Smooth muscle cell (in vitro differentiated cells): ENCODE results near the gene OR9G1. TPM values are rescaled to one million over a fixed set of nuclear protein-coding genes. Genes with fewer than 3 reads are reported as not detected.

Experiments
- DNase-seq: peaks from one replicate; lab custom pipeline; 2025; ENCODE audit not compliant: unreplicated experiment; lab: John Stamatoyannopoulos, UW
- H2AFZ ChIP-seq: fragments of 200-600 bp; sonication (generic); 2 replicates; pipeline ENCODE4 v1.6.0; 2016; ENCODE audit warnings: antibody characterized with exemption, low read depth, mild to moderate bottlenecking
- H3F3A ChIP-seq: fragments of 200-600 bp; sonication (generic); 2 replicates; pipeline ENCODE4 v1.6.0; 2017; ENCODE audit warnings: antibody characterized with exemption, low read depth
- H3K27ac ChIP-seq: fragments of 200-600 bp; sonication (generic); 2 replicates; pipeline ENCODE4 v1.5.1; 2016; ENCODE audit warnings: low read depth, mild to moderate bottlenecking
- H3K27me3 ChIP-seq: fragments of 200-600 bp; sonication (generic); 2 replicates; pipeline ENCODE4 v1.6.1; 2016; ENCODE audit warnings: low read depth, mild to moderate bottlenecking
- H3K36me3 ChIP-seq: fragments of 200-600 bp; sonication (generic); 2 replicates; pipeline ENCODE4 v1.5.1; 2016; ENCODE audit warnings: low read depth
- H3K4me1 ChIP-seq: fragments of 200-600 bp; sonication (generic); 2 replicates; pipeline ENCODE4 v1.5.1; 2016; ENCODE audit warnings: low read depth
- H3K4me2 ChIP-seq: fragments of 200-600 bp; sonication (generic); 2 replicates; pipeline ENCODE4 v1.6.0; 2016; ENCODE audit warnings: mild to moderate bottlenecking
- H3K4me3 ChIP-seq: fragments of 200-600 bp; sonication (generic); 2 replicates; pipeline ENCODE4 v1.5.1; 2016; ENCODE audit warnings: mild to moderate bottlenecking
- H3K79me2 ChIP-seq: fragments of 200-600 bp; sonication (generic); 2 replicates; pipeline ENCODE4 v1.6.0; 2016; ENCODE audit warnings: low read depth, mild to moderate bottlenecking
- H3K9ac ChIP-seq: fragments of 200-600 bp; sonication (generic); 2 replicates; pipeline ENCODE4 v1.6.0; 2016; ENCODE audit warnings: low read depth
- H3K9me3 ChIP-seq: fragments of 200-600 bp; sonication (generic); replicated peaks from 2 replicates; pipeline ENCODE4 v1.5.1; 2016; ENCODE audit warnings: low read depth
- H4K20me1 ChIP-seq: fragments of 200-600 bp; sonication (generic); 2 replicates; pipeline ENCODE4 v1.6.0; 2016; ENCODE audit warnings: low read depth
- CTCF ChIP-seq: fragments of 200-600 bp; sonication (generic); IDR thresholded peaks from 2 replicates; pipeline ENCODE4 v1.5.1; 2017; ENCODE audit warnings: borderline replicate concordance, mild to moderate bottlenecking, antibody characterized with exemption; ENCODE audit not compliant: insufficient read depth, poor library complexity, severe bottlenecking
- WGBS: methylation state at CpG from one replicate; pipeline ENCODE4 v1.1.7; 2016; ENCODE audit warnings: low lambda C conversion rate; 5-methylcytosine and 5-hydroxymethylcytosine counted together
- polyA plus RNA-seq: library from polyadenylated mRNA; unstranded; fragments of >200 nt; fragmentation: Nextera tagmentation; extraction: Ambion mirVana; gene quantifications from 2 replicates; pipeline ENCODE4 v1.2.1, GENCODE V29; 2016
- total RNA-seq: library from RNA; depleted of rRNA; stranded (reverse); fragments of >200 nt; gene quantifications from 2 replicates; pipeline ENCODE4 v1.2.3, GENCODE V29; 2014

OR9G1 gene
- total and polyA plus RNA-seq, 2 experiments from 2014 or later, result not detected

GRCh38 chr11:56716379-56716854, 17.5 kb downstream of the OR9G1 start:
- Histone ChIP-seq H3K36me3 (no peaks in the 10 kb centered on the region), H3K4me1 (no peaks in the 10 kb centered on the region), H4K20me1 (no peaks in the 10 kb centered on the region), H3K79me2 (no peaks in the 10 kb centered on the region), H3K27me3 (no peaks in the 10 kb centered on the region), H3K27ac (no peak overlapping the region), H3F3A (no peaks in the 10 kb centered on the region), H3K4me2 (no peak overlapping the region), H3K9me3 (no peaks in the 10 kb centered on the region), H2AFZ (no peak overlapping the region), H3K9ac (no peak overlapping the region), H3K4me3 (no peak overlapping the region)
- DNase-seq, result no peak
- 75% methylated on average over 6 of the region's 6 CpGs for WGBS
- TF ChIP-seq CTCF, result no peak

- H3K4me1 ChIP-seq, result no peaks in the 10 kb centered on the region
- no peaks in the 10 kb centered on the region for H3K9me3 ChIP-seq
- no peak overlapping the region for H3K4me3 ChIP-seq
- H3K36me3 ChIP-seq, result no peaks in the 10 kb centered on the region
- 81% methylated on average over 4 of the region's 4 CpGs for WGBS
- DNase-seq, result no peak
- H3K79me2 ChIP-seq, result no peaks in the 10 kb centered on the region
- no peak overlapping the region for H3K9ac ChIP-seq
- no peaks in the 10 kb centered on the region for H3K27me3 ChIP-seq
- no peaks in the 10 kb centered on the region for H3F3A ChIP-seq
- H3K27ac ChIP-seq, result no peak overlapping the region
- TF ChIP-seq CTCF, result no peak
- H4K20me1 ChIP-seq, result no peaks in the 10 kb centered on the region
- no peak overlapping the region for H3K4me2 ChIP-seq
- no peak overlapping the region for H2AFZ ChIP-seq
Measured at GRCh38 chr11:56720513-56720912, 21.6 kb downstream of the OR9G1 start.

DNA sequence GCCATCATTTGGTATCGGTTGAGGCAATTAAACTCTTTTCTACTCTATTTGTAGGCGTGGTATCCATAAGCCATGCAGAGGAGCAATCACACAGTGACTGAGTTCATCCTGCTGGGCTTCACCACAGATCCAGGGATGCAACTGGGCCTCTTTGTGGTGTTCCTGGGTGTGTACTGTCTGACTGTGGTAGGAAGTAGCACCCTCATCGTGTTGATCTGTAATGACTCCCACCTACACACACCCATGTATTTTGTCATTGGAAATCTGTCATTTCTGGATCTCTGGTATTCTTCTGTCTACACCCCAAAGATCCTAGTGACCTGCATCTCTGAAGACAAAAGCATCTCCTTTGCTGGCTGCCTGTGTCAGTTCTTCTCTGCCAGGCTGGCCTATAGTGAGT, 41.2 kb downstream of the OR9G1 start:
- WGBS, result 88% methylated on average over 3 of the region's 3 CpGs
- no peaks in the 10 kb centered on the region for H3K79me2 ChIP-seq
- H3K4me1 ChIP-seq, result no peaks in the 10 kb centered on the region
- no peaks in the 10 kb centered on the region for H3K9me3 ChIP-seq
- DNase-seq, result no peak
- H3K9ac ChIP-seq, result no peak overlapping the region
- no peaks in the 10 kb centered on the region for H3K36me3 ChIP-seq
- no peaks in the 10 kb centered on the region for H4K20me1 ChIP-seq
- H2AFZ ChIP-seq, result no peak overlapping the region
- no peak overlapping the region for H3K4me2 ChIP-seq
- no peak for TF ChIP-seq CTCF
- H3K27me3 ChIP-seq, result no peaks in the 10 kb centered on the region
- H3F3A ChIP-seq, result no peaks in the 10 kb centered on the region
- H3K27ac ChIP-seq, result no peak overlapping the region
- H3K4me3 ChIP-seq, result no peak overlapping the region

GRCh38 chr11:56740886-56741285, 42.0 kb downstream of the OR9G1 start:
- Histone ChIP-seq H3K4me2 (no peak overlapping the region), H3K27ac (no peak overlapping the region), H2AFZ (no peak overlapping the region), H3K4me3 (no peak overlapping the region), H3F3A (no peaks in the 10 kb centered on the region), H3K4me1 (no peaks in the 10 kb centered on the region), H3K27me3 (no peaks in the 10 kb centered on the region), H3K36me3 (no peaks in the 10 kb centered on the region), H3K9ac (no peak overlapping the region), H3K9me3 (no peaks in the 10 kb centered on the region), H3K79me2 (no peaks in the 10 kb centered on the region), H4K20me1 (no peaks in the 10 kb centered on the region)
- no peak for TF ChIP-seq CTCF
- DNase-seq, result no peak
- WGBS, result 88% methylated on average over 4 of the region's 4 CpGs
